ENCODE data around the gene TBCD.

- TF ChIP-seq CTCF (conservative IDR thresholded peaks at IDR 0.05 in 1 of 2, IDR thresholded peaks at IDR 0.05 in 1 of 2; ENCODE audit: extremely low read depth in 1 of 2, insufficient read depth in 1 of 2, low read depth in 1 of 2, low read length in 2 of 2) (no peak), EZH2 (IDR thresholded peaks at IDR 0.05; ENCODE audit: borderline replicate concordance, low read length) (no peak)
Observed at GRCh38 chr17:82863941-82864712, 112.3 kb downstream of the TBCD start.

All from mammary epithelial cell (primary cell).